HG02610 (cell line): ENCODE measurements around the gene ANKS1B.
"Not testable (repeated sequence)": the region's sequence is repeated elsewhere in the genome, so short reads cannot be mapped to it uniquely, and the experiment has no call there.

Experiments
- ATAC-seq: cut with Tn5 transposase; IDR thresholded peaks from one replicate; pipeline ENCODE4 v1.9.1; 2021; ENCODE audit warnings: mild to moderate bottlenecking, moderate library complexity; ENCODE audit not compliant: unreplicated experiment

The ANKS1B gene

GRCh38 chr12:99879439-99879838 is 105.3 kb downstream of the ANKS1B start:
- ATAC-seq, result no peak

DNA sequence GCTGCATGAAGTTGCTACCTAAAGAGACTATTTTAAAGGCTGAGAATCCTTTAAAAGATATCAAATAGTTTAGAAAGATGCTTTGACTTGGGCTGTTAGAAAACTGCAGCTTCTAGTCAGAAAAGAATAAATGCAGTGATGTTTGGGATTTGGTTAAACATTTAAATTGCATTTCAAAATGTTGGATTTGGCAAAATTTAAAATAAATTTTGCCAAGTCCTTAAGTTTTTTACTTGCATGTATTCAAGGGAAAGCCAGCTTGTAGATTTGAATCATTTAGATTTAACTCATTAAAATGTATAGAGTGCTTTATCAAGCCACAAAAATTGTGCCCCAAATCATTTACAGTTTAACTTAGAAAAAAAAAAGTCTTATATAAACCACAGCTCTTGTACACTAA is 109.7 kb downstream of the ANKS1B start:
- ATAC-seq, result no peak

- no peak for ATAC-seq
Measured at GRCh38 chr12:99870085-99870484, 114.7 kb downstream of the ANKS1B start.

- ATAC-seq, result no peak
Measured at GRCh38 chr12:99861731-99862130, 123.0 kb downstream of the ANKS1B start.

- no peak for ATAC-seq
Measured at GRCh38 chr12:99859126-99859525, 125.6 kb downstream of the ANKS1B start.

DNA sequence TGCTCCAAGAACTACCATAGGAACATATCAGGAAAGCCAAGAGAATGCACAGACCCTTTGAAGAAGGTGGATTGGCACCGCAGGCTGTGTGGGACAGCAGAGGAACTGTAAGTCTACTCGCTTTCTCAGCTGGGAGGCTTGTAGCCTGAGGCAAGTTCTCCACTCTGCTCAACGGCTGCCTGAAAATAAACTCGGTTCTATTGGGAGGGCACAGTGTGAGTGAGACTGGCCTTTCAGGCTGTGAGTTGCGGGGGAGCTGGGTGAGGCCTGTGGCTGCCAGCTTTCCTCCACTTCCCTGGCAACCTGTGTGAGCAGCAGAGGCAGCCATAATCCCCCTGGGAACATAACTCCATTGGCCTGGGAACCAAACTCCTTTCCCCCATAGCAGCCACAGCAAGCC is 132.1 kb downstream of the ANKS1B start:
- ATAC-seq, result no peak

- no peak for ATAC-seq
Measured at GRCh38 chr12:99847936-99848335, 136.8 kb downstream of the ANKS1B start.

- ATAC-seq, result no peak
Measured at GRCh38 chr12:99834710-99835109, 150.0 kb downstream of the ANKS1B start.

DNA sequence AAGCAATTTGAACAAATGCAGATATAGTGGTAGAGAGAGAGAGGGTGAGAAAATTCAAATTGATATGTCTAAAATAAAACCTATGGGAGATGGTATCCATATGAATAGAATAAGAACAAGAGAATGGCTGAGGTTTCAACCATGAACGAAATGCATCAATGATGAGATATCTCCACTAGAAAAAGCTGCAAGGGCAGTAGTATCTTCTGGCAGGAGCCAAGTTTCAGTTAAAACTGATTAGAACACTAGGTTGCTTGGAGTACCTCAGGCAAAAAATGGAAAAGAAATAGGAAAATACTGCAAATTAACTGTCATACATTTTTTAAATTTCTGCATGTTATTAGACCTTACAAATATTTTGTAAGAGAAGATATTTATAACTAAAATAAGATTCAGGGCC is 151.3 kb downstream of the ANKS1B start:
- ATAC-seq, result no peak

GRCh38 chr12:99824900-99825542 is 159.7 kb downstream of the ANKS1B start:
- no peak for ATAC-seq

DNA sequence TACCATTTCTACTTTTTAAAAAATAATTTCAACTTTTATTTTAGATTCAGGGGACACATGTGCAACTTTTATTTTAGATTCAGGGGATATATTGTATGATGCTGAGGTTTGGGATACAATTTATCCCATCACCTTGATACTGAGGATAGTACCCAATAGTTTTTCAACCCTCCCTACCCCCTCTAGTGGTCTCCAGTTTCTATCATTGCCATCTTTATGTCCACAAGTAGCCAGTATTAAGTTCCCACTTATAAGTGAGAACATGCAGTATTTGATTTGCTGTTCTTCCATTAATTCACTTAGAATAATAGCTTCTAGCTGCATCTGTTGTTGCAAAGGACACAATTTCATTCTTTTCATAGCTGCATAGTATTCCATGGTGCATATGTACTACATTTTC is 162.5 kb downstream of the ANKS1B start:
- ATAC-seq, result no peak

- ATAC-seq, result no peak
Measured at GRCh38 chr12:99810718-99811593, 173.8 kb downstream of the ANKS1B start.

DNA sequence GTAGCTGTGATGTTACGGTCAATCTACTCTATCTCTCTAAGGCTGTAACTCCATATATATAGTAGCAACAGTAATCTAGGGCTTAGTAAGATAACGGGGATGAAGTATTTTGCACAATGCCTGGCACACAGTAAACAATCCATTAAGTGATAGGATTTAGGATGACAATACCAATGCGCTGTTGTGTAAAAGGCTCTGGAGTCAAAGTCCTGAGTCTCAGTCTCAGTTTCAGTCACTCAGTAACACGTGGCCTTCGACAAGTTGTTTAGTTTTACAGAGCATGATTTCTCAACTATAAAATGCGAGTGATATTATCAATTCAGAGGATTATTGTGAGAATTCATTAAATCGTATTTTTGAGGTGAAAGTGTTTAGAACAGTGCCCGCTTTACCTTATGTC is 174.8 kb downstream of the ANKS1B start:
- ATAC-seq, result no peak

- ATAC-seq, result no peak
Measured at GRCh38 chr12:99806304-99806703, 178.4 kb downstream of the ANKS1B start.

DNA sequence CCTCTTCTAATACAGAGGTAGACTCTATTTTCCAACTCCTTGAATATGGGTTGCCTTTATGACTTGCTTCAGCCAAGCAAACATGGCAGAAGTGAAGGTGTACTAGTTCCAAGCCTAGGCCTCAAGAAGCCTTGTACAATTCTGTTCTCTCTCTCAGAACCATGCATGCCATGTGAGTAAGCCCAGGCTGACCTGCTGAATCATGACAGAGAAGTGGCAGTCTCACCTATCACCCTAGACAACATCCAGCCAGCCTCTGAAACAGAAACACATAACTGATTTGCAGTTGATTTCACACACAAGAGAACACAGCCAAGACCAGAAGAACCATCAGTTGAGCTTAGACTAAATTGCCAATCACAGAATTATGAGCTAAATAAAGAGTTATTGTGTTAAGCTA is 180.0 kb downstream of the ANKS1B start:
- no peak for ATAC-seq

GRCh38 chr12:99800605-99801004 is 184.1 kb downstream of the ANKS1B start:
- ATAC-seq, result no peak

DNA sequence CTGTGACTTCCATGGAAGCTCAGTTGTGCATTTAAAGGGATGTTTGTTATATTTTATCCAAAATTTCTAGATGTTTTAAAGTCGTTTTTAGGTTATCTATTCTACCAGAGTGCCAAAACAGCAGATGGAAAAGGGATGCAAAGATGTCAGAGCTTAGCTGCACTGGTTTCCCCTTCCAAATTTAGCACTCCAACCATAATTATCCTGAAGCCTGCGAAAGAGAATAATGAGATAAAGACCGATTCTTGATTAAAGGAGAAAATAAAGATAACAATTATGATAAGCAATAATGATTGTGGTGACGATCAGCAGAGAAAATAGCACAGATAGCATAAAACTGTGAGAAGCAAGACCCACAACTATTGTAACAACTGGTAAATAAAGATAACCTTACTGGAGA is 186.8 kb downstream of the ANKS1B start:
- ATAC-seq, result not testable (repeated sequence)

GRCh38 chr12:99783421-99783820 is 201.3 kb downstream of the ANKS1B start:
- no peak for ATAC-seq

DNA sequence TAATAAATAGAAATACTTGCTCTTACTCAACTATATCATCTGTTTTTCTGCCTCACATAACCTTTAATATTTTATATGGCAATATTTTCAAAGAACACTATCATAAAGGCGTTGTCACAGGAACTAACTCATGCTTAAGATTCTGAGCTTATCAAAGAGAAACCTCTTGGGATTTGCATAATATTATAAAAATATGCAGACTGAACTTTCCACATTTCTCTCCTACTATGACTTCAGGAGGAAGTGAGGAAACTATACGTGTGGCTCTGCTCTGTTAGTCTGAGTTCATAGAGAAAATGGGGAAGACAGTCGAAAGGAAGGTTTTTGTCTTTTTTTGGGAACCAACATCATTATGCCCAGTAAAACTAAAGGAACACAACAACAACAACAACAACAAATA is 212.5 kb downstream of the ANKS1B start:
- no peak for ATAC-seq

DNA sequence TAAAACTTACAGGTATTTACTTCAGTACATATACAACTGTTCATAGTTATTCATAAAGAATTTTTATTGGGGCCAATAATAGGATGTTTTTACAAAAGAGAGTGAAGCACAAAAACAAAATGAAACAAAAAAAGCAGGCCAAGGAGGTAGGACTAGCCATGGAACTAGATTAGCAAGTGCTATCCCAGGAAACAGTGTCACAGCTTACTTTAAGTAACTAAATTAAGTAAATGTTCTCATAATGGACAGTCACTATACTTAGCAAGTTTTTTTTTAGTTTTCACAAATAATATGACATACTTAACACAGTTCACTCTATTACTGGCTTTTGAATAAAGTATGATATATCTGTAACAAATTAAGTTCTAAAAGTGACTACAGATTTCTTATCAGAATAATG is 213.1 kb downstream of the ANKS1B start:
- no peak for ATAC-seq

DNA sequence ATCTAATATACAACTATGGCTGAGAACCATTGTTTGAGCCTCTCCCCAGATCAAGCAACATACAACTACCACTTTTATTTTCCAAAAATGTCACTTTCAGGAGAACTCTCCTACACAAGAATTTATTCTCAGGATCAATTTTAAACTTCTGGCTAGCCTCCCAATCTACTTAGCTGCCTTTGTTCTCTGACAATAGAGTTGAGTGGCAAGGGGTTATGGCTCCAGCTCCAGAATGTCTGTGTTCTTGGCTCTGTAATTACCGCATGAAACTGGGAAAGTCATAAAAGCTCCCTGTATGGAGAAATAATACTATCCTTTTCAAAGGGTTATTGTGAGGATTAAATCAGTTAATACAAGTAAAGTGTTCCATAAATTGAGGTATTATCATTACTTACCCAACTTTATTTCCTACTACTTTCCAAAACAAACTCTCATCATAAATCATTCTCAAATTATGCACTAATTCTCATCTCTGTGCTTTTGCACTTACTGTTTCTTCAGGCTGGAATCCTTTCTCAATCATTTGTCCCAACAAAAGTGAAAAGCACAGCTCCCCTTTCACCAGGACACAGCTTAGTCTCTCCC is 215.2 kb downstream of the ANKS1B start:
- ATAC-seq, result no peak

GRCh38 chr12:99768758-99769157 is 216.0 kb downstream of the ANKS1B start:
- no peak for ATAC-seq
